Natural killer cell treated with Interleukin-12 subunit alpha and Interleukin-12 subunit beta and Interleukin-15 and Interleukin-18, amount 100 ng/mL, for 72 hours (primary cell): ENCODE results near the gene PLEKHA6. TPM values are rescaled to one million over a fixed set of nuclear protein-coding genes. Genes with fewer than 3 reads are reported as not detected.
"Not testable (repeated sequence)": the region's sequence is repeated elsewhere in the genome, so short reads cannot be mapped to it uniquely, and the experiment has no call there.

Experiments
- ATAC-seq, 2 donors: fragments of 150-1000 bp; cut with Tn5 transposase in 1 of 2; sonication (Bioruptor Pico), chemical (Tn5 transposase) in 1 of 2; 2 replicates each; pipeline ENCODE4 v1.10.0; 2021
- DNase-seq: peaks from one replicate; pipeline ENCODE4 v3.0.0; 2022; ENCODE audit warnings: low spot score
- H3K27ac Mint-ChIP-seq, 2 donors: 1 replicate in 1 of 2; 2 replicates in 1 of 2; pipeline ENCODE4 v1.8.0; 2022; ENCODE audit warnings: mixed read lengths in 2 of 2, mild to moderate bottlenecking in 1 of 2, moderate library complexity in 1 of 2
- H3K27me3 Mint-ChIP-seq, 2 donors: 1 replicate in 1 of 2; 2 replicates in 1 of 2; pipeline ENCODE4 v1.8.0; 2022; ENCODE audit warnings: mixed read lengths in 2 of 2
- H3K36me3 Mint-ChIP-seq: one replicate; pipeline ENCODE4 v1.8.0; 2022; ENCODE audit warnings: mixed read lengths
- H3K4me1 Mint-ChIP-seq, 2 donors: 1 replicate in 1 of 2; 2 replicates in 1 of 2; pipeline ENCODE4 v1.8.0; 2022; ENCODE audit warnings: low read depth in 2 of 2, mixed read lengths in 2 of 2, mild to moderate bottlenecking in 1 of 2
- H3K4me3 Mint-ChIP-seq: one replicate; pipeline ENCODE4 v1.8.0; 2022; ENCODE audit warnings: mixed read lengths
- H3K9me3 Mint-ChIP-seq: 2 replicates; pipeline ENCODE4 v1.8.0; 2022; ENCODE audit warnings: mixed read lengths
- total RNA-seq, 2 donors: library from RNA; stranded (reverse); gene quantifications; one replicate each; pipeline ENCODE4 v1.2.3, GENCODE V29; 2022

The PLEKHA6 gene
- total RNA-seq, 2 donors from 2014 or later: 0.17 to 0.89 TPM

DNA sequence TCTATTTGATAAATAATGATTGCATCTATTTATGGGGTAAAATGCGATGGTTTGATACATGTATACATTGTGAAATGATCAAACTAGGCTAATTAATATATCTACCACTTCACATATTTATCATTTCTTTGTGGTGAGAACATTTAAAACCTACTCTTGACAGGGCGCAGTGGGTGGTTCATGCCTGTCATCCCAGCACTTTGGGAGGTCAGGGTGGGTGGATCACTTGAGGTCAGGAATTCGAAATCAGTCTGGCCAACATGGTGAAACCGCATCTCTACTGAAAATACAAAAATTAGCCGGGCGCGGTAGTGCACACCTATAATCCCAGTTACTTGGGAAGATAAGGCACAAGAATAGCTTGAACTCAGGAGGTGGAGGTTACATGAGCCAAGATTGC is 25.3 kb downstream of the PLEKHA6 start:
- ATAC-seq: no peak
- no peak overlapping the region for H3K4me3 Mint-ChIP-seq
- no peak for DNase-seq
- no peaks in the 10 kb centered on the region for H3K4me1 Mint-ChIP-seq
- no peaks in the 10 kb centered on the region for H3K36me3 Mint-ChIP-seq
- no peaks in the 10 kb centered on the region for H3K9me3 Mint-ChIP-seq
- peaks cover 6 to 15% of the 10 kb centered on the region in 2 donors for H3K27me3 Mint-ChIP-seq
- H3K27ac Mint-ChIP-seq: no peak overlapping the region

DNA sequence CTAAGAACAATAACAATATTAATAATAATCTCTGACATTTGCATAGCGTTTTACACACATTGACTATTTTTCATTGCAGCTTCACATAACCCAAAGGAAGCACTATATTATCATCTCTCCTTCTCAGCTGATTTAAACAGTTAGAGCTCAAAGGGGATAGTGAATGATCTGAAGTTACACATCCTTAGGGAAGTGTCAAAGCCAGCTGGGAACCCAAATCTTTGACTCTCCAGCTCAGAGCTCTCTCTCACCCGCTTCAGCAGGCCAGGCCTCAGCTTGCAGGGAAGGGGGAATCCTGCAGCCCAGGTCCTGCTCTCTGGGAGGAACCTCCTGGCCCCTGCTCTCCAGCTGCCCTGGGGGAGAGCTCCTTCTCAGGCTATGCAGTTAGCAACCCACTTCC is 26.3 kb downstream of the PLEKHA6 start:
- H3K4me3 Mint-ChIP-seq: no peak overlapping the region
- H3K9me3 Mint-ChIP-seq: no peaks in the 10 kb centered on the region
- H3K27me3 Mint-ChIP-seq: peaks cover 8 to 13% of the 10 kb centered on the region in 2 donors
- no peak for DNase-seq
- no peaks in the 10 kb centered on the region for H3K36me3 Mint-ChIP-seq
- no peak overlapping the region for H3K27ac Mint-ChIP-seq
- ATAC-seq: no peak
- H3K4me1 Mint-ChIP-seq: no peaks in the 10 kb centered on the region

DNA sequence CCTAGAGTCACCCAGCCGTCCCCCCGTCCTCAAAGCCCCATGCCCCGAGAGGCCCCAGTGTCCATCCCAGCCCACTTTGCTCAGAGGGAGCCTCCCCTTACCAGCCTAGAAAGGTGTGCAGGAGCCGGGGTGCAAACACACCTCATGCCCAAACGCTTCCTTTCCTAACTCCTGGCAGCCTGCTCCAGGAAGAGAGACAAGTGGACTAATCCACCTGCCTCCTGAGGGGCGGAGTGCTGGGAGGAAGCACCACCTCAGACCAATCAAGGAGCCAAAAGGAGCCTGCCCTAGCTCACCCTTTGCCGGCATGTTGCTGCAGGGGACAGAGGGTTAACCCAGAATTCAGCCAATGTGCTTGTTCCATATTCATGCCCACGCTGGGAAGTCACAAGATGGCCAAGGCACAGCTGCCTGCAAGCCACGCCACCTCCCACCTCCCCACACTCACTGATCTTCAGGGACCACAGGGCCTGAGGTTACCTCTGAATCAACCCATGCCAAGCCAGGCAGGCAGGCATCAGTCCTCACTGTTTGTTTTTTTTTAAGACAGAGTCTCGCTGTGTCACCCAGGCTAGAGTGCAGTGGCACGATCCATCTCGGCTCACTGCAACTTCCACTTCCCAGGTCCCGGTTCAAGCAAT is 27.8 kb downstream of the PLEKHA6 start:
- ATAC-seq (no peak), DNase-seq (no peak)
- Mint-ChIP-seq H3K4me3 (no peak overlapping the region), H3K9me3 (no peaks in the 10 kb centered on the region), H3K36me3 (no peaks in the 10 kb centered on the region), H3K4me1 (no peaks in the 10 kb centered on the region), H3K27me3 (peaks cover 6 to 8% of the 10 kb centered on the region in 2 donors), H3K27ac (no peak overlapping the region)

DNA sequence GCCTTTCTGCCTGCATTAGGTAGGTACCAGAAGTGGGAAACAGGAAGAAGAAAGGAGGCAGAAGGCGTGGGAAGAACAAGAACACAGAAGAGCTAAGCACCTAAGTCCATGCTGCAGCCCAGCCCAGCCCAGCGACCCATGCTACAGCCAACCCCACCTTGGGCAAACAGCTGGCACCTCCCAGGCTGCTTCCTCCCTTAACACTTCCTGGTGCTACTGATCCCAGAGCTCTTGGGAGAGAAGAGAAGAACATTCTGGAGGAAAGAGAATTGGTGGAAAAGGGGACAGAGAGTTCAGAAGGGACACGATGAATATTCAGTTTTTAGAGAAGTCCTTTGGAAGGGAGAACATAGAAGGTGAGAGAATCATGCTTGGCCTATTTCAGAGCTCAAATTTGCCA is 28.5 kb downstream of the PLEKHA6 start:
- no peaks in the 10 kb centered on the region for H3K36me3 Mint-ChIP-seq
- no peak overlapping the region for H3K4me3 Mint-ChIP-seq
- DNase-seq (no peak), ATAC-seq (no peak)
- H3K4me1 Mint-ChIP-seq: no peaks in the 10 kb centered on the region
- no peak overlapping the region for H3K27ac Mint-ChIP-seq
- H3K9me3 Mint-ChIP-seq: no peaks in the 10 kb centered on the region
- H3K27me3 Mint-ChIP-seq: peaks cover 7 to 8% of the 10 kb centered on the region in 2 donors

DNA sequence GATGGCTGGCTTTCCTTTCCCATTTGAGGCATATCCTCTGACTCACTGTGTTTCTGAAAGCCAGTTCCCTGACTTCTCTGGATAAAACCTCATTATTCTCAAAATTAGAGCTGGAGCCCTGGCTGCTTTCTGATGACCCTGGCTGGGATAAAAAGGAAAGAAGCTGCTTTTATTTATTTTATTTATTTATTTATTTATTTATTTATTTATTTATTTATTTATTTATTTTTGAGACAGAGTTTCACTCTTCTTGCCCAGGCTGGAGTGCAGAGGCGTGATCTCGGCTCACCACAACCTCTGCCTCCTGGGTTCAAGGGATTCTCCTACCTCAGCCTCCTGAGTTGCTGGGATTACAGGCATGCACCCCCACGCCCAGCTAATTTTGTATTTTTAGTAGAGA is 31.9 kb downstream of the PLEKHA6 start:
- ATAC-seq, DNase-seq, H3K36me3 Mint-ChIP-seq, H3K4me3 Mint-ChIP-seq, H3K9me3 Mint-ChIP-seq, H3K27ac Mint-ChIP-seq: not testable (repeated sequence)
- H3K27me3 Mint-ChIP-seq: peaks cover 20 to 22% of the 10 kb centered on the region in 2 donors
- H3K4me1 Mint-ChIP-seq: peaks cover 0 to 17% of the 10 kb centered on the region in 2 donors

DNA sequence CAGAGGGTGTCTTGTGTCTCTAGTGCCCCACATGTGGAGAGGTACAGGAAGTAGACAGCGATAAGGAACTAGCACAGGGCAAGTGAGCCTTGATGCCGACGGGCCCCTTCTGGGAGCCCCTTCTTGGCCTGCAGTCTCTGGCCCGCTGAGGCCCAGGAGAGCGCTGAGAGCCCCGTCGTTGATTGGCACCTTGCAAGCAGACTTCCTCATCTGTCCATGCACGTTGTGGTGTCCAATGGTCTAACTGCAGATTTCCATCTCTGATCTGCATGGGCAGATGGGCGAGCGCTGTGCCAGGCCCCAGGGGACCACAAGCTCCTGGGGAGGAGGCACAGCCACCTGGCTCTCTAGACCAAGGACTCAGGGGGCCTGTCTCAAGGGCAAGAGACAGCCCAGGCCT is 32.4 kb downstream of the PLEKHA6 start:
- H3K27me3 Mint-ChIP-seq: peaks cover 20 to 27% of the 10 kb centered on the region in 2 donors
- DNase-seq (no peak), ATAC-seq (no peak)
- H3K4me3 Mint-ChIP-seq: no peak overlapping the region
- no peaks in the 10 kb centered on the region for H3K9me3 Mint-ChIP-seq
- no peaks in the 10 kb centered on the region for H3K36me3 Mint-ChIP-seq
- no peak overlapping the region for H3K27ac Mint-ChIP-seq
- H3K4me1 Mint-ChIP-seq: peaks cover 0 to 17% of the 10 kb centered on the region in 2 donors

DNA sequence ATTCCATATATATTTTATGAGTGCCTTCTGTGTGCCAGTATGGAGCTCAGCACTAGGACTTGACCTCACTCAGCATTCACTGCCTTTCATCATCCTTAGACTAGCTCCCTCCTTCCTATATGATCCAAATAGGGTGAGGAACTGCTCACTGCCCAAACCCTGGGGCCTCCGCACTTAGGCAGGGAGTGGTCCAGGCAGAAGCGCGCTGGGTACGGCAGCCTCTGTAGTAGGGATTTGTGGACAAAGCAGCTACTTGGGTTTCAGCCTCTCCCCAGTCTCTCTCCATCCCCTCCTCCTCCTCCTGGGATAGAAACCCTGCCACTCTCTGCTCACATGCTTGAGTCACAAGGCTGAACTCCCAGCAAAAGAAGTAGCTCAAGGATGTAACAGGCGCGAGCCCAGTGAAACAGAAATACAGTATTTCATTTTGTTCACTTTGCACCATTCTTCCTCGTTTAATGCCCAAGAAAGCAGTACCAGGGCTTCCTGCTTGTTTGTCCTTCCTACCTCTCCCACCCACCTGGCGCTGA is 32.9 kb downstream of the PLEKHA6 start:
- H3K27ac Mint-ChIP-seq: no peak overlapping the region
- H3K36me3 Mint-ChIP-seq: no peaks in the 10 kb centered on the region
- ATAC-seq (no peak), DNase-seq (no peak)
- H3K9me3 Mint-ChIP-seq: no peaks in the 10 kb centered on the region
- no peak overlapping the region for H3K4me3 Mint-ChIP-seq
- H3K27me3 Mint-ChIP-seq: peaks cover 20 to 27% of the 10 kb centered on the region in 2 donors
- peaks cover 0 to 17% of the 10 kb centered on the region in 2 donors for H3K4me1 Mint-ChIP-seq

DNA sequence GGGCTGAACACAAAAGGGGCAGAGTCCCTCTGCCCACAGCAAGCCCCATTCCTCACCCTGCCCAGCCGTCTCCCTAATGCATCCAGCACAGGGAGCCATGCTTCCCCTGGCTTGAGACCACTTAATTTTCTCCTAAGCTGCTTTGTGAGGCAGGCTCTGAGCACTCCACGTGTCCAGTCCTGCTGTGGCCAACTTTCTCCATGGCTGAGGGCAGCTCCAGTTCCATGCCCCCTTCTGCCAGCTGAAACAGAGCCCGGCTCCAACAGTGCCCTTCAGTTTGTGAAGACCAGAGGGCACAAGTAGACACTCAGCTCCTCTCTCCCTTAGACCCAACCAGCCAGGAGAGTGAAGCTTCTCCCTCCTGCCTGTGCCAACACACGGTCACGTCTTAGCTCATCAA is 33.8 kb downstream of the PLEKHA6 start:
- Mint-ChIP-seq H3K27ac (no peak overlapping the region), H3K9me3 (no peaks in the 10 kb centered on the region), H3K4me1 (peaks cover 0 to 17% of the 10 kb centered on the region in 2 donors), H3K36me3 (no peaks in the 10 kb centered on the region), H3K4me3 (no peak overlapping the region), H3K27me3 (peaks cover 12 to 24% of the 10 kb centered on the region in 2 donors)
- no peak for DNase-seq
- no peak for ATAC-seq

DNA sequence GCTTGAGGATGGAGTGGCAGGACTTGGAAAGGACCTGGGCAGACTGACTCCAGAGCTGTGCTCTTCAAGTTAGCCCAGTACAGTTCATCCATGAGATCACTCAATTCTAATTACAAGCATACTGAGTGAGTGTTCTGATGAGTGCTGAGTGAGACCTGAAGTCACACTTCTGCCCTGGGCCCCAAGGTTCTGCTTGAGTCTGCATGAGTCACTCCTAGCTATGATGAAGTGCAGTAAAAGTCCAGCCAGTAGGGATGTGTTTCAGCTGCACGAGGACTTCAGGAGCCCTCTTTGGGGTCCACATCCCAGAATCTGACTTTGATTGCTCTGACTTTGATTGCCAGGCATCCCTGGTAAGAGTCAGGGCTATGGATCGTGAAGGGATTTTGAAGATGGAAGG is 35.8 kb downstream of the PLEKHA6 start:
- ATAC-seq: peak; percentile 77 to 95

DNA sequence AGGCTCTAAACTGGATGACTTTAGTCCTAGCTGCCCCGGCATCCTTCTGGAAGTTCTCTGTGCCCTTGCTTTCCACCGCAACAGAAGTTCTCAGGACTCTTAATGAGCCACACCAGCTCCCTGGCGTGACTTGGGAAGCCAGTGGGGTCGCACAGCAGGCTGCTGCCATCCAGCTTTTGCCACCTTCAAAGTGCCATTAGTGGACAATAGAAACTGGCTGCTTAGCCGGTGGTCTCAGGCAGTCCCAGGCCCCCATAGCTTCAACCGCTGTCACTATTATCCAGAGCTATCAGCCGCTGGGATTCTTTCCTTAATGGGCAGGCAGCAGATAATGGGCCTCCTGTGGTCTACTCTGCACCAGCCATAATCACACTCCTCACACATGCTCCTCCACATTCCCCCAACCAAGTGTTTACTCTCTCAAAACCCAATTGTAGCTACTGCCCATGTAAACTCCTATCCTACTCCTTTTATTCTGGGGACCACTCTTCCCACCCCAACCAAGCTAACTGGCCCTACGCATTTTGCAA is 37.3 kb downstream of the PLEKHA6 start:
- DNase-seq: no peak
- no peaks in the 10 kb centered on the region for H3K36me3 Mint-ChIP-seq
- no peak for ATAC-seq
- H3K4me1 Mint-ChIP-seq: peaks cover 0 to 17% of the 10 kb centered on the region in 2 donors
- peaks cover 12 to 20% of the 10 kb centered on the region in 2 donors for H3K27me3 Mint-ChIP-seq
- no peak overlapping the region for H3K27ac Mint-ChIP-seq
- H3K4me3 Mint-ChIP-seq: no peak overlapping the region
- H3K9me3 Mint-ChIP-seq: no peaks in the 10 kb centered on the region

More for the DNA sequence above, 35.8 kb downstream of the PLEKHA6 start:
- Mint-ChIP-seq H3K4me1 (peaks cover 0 to 17% of the 10 kb centered on the region in 2 donors), H3K36me3 (no peaks in the 10 kb centered on the region), H3K9me3 (no peaks in the 10 kb centered on the region), H3K4me3 (peak overlapping the region; percentile 39), H3K27me3 (peaks cover 12 to 21% of the 10 kb centered on the region in 2 donors), H3K27ac (peak overlapping the region in 1 of 2 donors; percentile 31)
- no peak for DNase-seq

DNA sequence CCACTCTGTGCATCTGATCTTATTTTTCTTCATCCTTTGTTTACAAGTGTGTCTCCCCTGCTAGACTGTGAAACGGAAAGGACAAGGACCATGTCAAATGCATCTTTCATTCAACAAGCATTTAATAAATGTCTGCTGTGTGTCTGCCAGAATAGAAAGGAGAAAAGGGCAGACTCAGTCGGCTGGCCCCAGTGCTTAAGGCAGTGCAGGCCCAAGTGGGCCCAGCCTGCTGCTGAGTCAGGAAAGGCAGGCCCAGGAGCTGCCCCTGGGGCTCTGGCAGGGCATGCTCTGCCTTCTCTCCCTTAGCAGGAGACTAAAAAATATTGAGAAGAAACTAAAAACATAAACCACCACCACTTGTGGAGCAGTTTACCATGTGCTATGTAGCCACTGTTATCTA is 38.1 kb downstream of the PLEKHA6 start:
- no peak overlapping the region for H3K27ac Mint-ChIP-seq
- peaks cover 12 to 20% of the 10 kb centered on the region in 2 donors for H3K27me3 Mint-ChIP-seq
- no peak for DNase-seq
- H3K9me3 Mint-ChIP-seq: no peaks in the 10 kb centered on the region
- no peak for ATAC-seq
- H3K36me3 Mint-ChIP-seq: no peaks in the 10 kb centered on the region
- no peak overlapping the region for H3K4me3 Mint-ChIP-seq
- peaks cover 0 to 17% of the 10 kb centered on the region in 2 donors for H3K4me1 Mint-ChIP-seq

DNA sequence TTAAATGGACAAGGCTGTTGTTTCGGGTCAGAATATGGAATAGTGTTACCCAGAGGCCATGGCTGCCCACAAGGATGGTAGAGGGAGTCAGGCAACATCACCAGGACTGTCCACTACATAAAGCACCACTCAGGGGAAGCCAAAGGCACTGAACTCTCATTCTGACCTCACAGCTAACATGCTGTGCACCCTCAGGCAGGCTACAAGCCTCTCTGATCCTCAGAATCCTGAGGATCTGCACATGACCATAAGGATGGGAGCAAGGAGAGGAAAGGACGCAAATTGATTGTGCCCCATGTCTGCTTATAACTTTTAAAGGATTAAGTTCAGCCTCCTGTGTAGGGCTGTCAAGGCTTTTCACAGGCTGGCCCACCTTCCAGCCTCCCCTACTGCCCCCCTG is 38.7 kb downstream of the PLEKHA6 start:
- DNase-seq (no peak), ATAC-seq (no peak)
- no peaks in the 10 kb centered on the region for H3K9me3 Mint-ChIP-seq
- H3K4me1 Mint-ChIP-seq: peaks cover 0 to 17% of the 10 kb centered on the region in 2 donors
- H3K4me3 Mint-ChIP-seq: no peak overlapping the region
- peaks cover 12 to 17% of the 10 kb centered on the region in 2 donors for H3K27me3 Mint-ChIP-seq
- no peaks in the 10 kb centered on the region for H3K36me3 Mint-ChIP-seq
- no peak overlapping the region for H3K27ac Mint-ChIP-seq

DNA sequence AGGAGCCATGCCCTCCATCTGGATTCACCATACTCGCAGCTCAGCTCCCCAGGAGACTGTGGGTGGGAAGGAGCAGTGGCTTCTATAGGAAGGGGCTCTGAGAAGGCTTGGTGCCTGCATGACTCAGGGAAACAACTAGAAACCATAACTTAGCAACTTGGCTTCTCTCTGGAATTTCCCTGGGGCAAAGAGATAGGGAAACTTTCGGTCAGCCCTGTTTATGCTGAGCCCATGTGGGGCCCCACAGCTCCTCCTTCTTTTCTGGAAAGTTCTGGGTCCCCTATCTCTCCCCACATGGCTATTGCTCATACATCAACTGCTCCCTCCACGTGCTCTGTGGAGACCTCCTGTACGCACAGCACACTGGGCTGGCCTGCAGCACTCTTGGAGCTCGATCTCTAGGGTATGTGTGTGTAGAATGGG is 39.3 kb downstream of the PLEKHA6 start:
- DNase-seq: no peak
- H3K27ac Mint-ChIP-seq: no peak overlapping the region

DNA sequence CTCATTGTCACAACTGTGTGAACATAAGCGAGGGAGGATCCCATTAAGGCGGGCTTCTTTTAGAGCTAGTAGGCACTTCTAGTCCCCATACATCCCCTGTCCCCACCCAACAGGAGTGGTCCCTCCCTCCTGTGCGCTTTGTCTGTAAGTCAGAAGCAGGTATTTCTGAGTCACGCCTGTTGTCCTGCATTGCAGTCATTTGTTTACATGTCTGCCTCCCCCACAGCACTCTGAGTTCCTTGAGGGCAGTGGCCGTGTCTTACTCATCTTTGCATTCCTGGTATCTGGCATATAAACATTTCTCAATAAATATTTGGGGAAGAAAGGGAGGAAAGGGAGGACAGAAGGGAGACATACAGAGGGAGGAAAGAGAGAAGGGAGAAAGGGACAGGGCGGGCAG is 40.3 kb downstream of the PLEKHA6 start:
- no peak overlapping the region for H3K27ac Mint-ChIP-seq
- H3K4me1 Mint-ChIP-seq: peaks cover 0 to 14% of the 10 kb centered on the region in 2 donors
- no peaks in the 10 kb centered on the region for H3K9me3 Mint-ChIP-seq
- ATAC-seq (no peak), DNase-seq (no peak)
- H3K4me3 Mint-ChIP-seq: no peak overlapping the region
- H3K27me3 Mint-ChIP-seq: peaks cover 7 to 14% of the 10 kb centered on the region in 2 donors
- H3K36me3 Mint-ChIP-seq: no peaks in the 10 kb centered on the region

More for the DNA sequence above, 39.3 kb downstream of the PLEKHA6 start:
- H3K4me3 Mint-ChIP-seq: no peak overlapping the region
- no peaks in the 10 kb centered on the region for H3K36me3 Mint-ChIP-seq
- peaks cover 0 to 17% of the 10 kb centered on the region in 2 donors for H3K4me1 Mint-ChIP-seq
- no peaks in the 10 kb centered on the region for H3K9me3 Mint-ChIP-seq
- H3K27me3 Mint-ChIP-seq: peaks cover 12 to 16% of the 10 kb centered on the region in 2 donors
- ATAC-seq: no peak
